Measurements from ENCODE around the gene DDB1. TPM values are rescaled to one million over a fixed set of nuclear protein-coding genes. Genes with fewer than 3 reads are reported as not detected.
A peak's percentile ranks its signal among the peaks of the same experiment; 100 is the strongest.

The DDB1 gene
- polyA plus RNA-seq, 3 donors: 54.1 to 97.2 (median 86.6) TPM

DNA sequence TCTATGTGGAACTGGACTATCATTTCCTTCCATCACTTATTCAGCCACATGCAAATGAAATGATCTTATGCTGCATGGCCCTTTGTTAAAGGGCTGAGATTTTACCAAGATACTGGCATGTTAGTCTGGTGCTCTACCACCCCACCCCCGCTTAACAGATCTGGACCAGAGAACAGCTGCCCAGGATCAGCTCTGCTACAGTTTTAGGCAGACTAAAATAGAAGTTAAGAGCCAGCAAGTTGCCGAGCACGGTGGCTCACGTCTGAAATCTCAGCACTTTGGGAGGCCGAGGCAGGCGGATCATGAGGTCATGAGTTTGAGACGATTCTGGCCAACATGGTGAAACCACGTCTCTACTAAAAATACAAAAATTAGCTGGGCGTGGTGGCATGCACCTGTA lies 4.6 kb downstream of the DDB1 start:
- Histone ChIP-seq H3K79me2 (ENCODE audit: insufficient read depth, low read length) (peaks cover 69% of the 10 kb centered on the region), H3K4me2 (replicated peaks; ENCODE audit: extremely low read depth, low read length, poor library complexity, severe bottlenecking) (no peak overlapping the region), H3K4me1 (ENCODE audit: control insufficient read depth in 1 of 2, insufficient read depth in 2 of 2, low read length in 2 of 2) (peaks cover 15 to 21% of the 10 kb centered on the region in 2 donors), H2AFZ (ENCODE audit: insufficient read depth, low read depth, low read length, poor library complexity, severe bottlenecking) (no peak overlapping the region), H3K4me3 (replicated peaks in 1 of 3; ENCODE audit: low read depth in 2 of 3, low read length in 3 of 3) (no peak overlapping the region), H3K9ac (ENCODE audit: insufficient read depth, low read length, poor library complexity, severe bottlenecking) (no peak overlapping the region), H3K27ac (ENCODE audit: low read depth in 1 of 2, low read length in 2 of 2) (no peak overlapping the region), H3K27me3 (ENCODE audit: control insufficient read depth in 2 of 2, insufficient read depth in 2 of 2, low read length in 2 of 2) (no peaks in the 10 kb centered on the region), H4K20me1 (ENCODE audit: insufficient read depth, low read length) (peaks cover 45% of the 10 kb centered on the region), H3K9me3 (replicated peaks in 1 of 2; ENCODE audit: control insufficient read depth in 1 of 2, insufficient read depth in 1 of 2, low read length in 2 of 2) (no peaks in the 10 kb centered on the region), H3K36me3 (replicated peaks in 1 of 2; ENCODE audit: control insufficient read depth in 1 of 2, insufficient read depth in 2 of 2, low read length in 2 of 2) (peaks cover 61 to 74% of the 10 kb centered on the region in 2 donors)
- WGBS (ENCODE audit: insufficient coverage): 96% methylated on average over 9 of the region's 9 CpGs
- Mint-ChIP-seq H3K27ac (peak overlapping the region in 1 of 7 donors; percentile 53), H3K4me1 (peaks cover 18% of the 10 kb centered on the region), H3K9me3 (no peaks in the 10 kb centered on the region), H3K27me3 (ENCODE audit: low read depth in 3 of 3) (no peaks in the 10 kb centered on the region), H3K4me3 (no peak overlapping the region), H3K36me3 (peaks cover 64 to 73% of the 10 kb centered on the region in 2 donors)
- DNase-seq: no peak
- intact Hi-C loops (cut with micrococcal nuclease): no loop called here
- TF ChIP-seq, protein P1, sequence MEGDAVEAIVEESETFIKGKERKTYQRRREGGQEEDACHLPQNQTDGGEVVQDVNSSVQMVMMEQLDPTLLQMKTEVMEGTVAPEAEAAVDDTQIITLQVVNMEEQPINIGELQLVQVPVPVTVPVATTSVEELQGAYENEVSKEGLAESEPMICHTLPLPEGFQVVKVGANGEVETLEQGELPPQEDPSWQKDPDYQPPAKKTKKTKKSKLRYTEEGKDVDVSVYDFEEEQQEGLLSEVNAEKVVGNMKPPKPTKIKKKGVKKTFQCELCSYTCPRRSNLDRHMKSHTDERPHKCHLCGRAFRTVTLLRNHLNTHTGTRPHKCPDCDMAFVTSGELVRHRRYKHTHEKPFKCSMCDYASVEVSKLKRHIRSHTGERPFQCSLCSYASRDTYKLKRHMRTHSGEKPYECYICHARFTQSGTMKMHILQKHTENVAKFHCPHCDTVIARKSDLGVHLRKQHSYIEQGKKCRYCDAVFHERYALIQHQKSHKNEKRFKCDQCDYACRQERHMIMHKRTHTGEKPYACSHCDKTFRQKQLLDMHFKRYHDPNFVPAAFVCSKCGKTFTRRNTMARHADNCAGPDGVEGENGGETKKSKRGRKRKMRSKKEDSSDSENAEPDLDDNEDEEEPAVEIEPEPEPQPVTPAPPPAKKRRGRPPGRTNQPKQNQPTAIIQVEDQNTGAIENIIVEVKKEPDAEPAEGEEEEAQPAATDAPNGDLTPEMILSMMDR (IDR thresholded peaks at IDR 0.05): no peak

DNA sequence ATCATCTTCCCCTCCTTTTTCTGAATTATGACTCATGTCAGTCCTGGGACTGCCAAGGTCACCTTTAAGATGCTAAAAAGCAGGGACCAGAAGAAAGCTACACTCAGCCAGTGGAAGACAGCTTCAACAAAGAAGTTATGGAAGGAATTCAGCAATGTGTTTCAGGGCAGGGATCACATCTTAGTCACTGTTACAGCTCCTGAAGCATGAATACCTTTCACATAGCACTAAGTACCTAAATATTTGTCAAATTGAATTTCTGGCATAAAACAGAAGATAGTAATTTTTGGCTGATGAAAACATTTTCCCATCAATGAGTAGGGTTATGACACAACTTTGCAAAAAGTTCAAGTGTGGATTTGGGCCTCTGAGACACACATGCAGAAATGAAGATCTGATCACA lies 5.2 kb downstream of the DDB1 start:
- Mint-ChIP-seq H3K4me1 (peaks cover 16% of the 10 kb centered on the region), H3K36me3 (peaks cover 70 to 80% of the 10 kb centered on the region in 2 donors), H3K27ac (no peak overlapping the region), H3K27me3 (ENCODE audit: low read depth in 3 of 3) (no peaks in the 10 kb centered on the region), H3K4me3 (no peak overlapping the region), H3K9me3 (no peaks in the 10 kb centered on the region)
- peaks cover 67 to 81% of the 10 kb centered on the region in 2 donors for H3K36me3 ChIP-seq (replicated peaks in 1 of 2; ENCODE audit: control insufficient read depth in 1 of 2, insufficient read depth in 2 of 2, low read length in 2 of 2)
- TF ChIP-seq, protein P1 (IDR thresholded peaks at IDR 0.05): no peak
- H3K27ac ChIP-seq (ENCODE audit: low read depth in 1 of 2, low read length in 2 of 2): no peak overlapping the region
- H3K27me3 ChIP-seq (ENCODE audit: control insufficient read depth in 2 of 2, insufficient read depth in 2 of 2, low read length in 2 of 2): no peaks in the 10 kb centered on the region
- peaks cover 14 to 18% of the 10 kb centered on the region in 2 donors for H3K4me1 ChIP-seq (ENCODE audit: control insufficient read depth in 1 of 2, insufficient read depth in 2 of 2, low read length in 2 of 2)
- no peak overlapping the region for H3K4me2 ChIP-seq (replicated peaks; ENCODE audit: extremely low read depth, low read length, poor library complexity, severe bottlenecking)
- peaks cover 66% of the 10 kb centered on the region for H3K79me2 ChIP-seq (ENCODE audit: insufficient read depth, low read length)
- H3K9ac ChIP-seq (ENCODE audit: insufficient read depth, low read length, poor library complexity, severe bottlenecking): no peak overlapping the region
- DNase-seq: no peak
- H4K20me1 ChIP-seq (ENCODE audit: insufficient read depth, low read length): peaks cover 45% of the 10 kb centered on the region
- intact Hi-C loops (cut with micrococcal nuclease): no loop called here
- H3K4me3 ChIP-seq (replicated peaks in 1 of 3; ENCODE audit: low read depth in 2 of 3, low read length in 3 of 3): no peak overlapping the region
- no peak overlapping the region for H2AFZ ChIP-seq (ENCODE audit: insufficient read depth, low read depth, low read length, poor library complexity, severe bottlenecking)
- no peaks in the 10 kb centered on the region for H3K9me3 ChIP-seq (replicated peaks in 1 of 2; ENCODE audit: control insufficient read depth in 1 of 2, insufficient read depth in 1 of 2, low read length in 2 of 2)

Data from CD14-positive monocyte (primary cell).